Fibroblast of pulmonary artery (primary cell): ENCODE data around the gene GATA6.

Source experiments
- DNase-seq: peaks from one replicate; pipeline ENCODE4 v3.0.0-alpha.2; 2010; ENCODE audit warnings: low read depth
- H3K4me3 ChIP-seq: replicated peaks from 2 replicates; pipeline ENCODE4 v1.5.1; 2011; ENCODE audit warnings: low read depth, mild to moderate bottlenecking, control low read depth, low read length, moderate library complexity
- CTCF ChIP-seq: IDR thresholded peaks from 2 replicates; pipeline ENCODE4 v1.5.1; 2011; ENCODE audit warnings: mild to moderate bottlenecking, control low read depth, low read length, inconsistent platforms; ENCODE audit errors: missing control alignments

GATA6 gene

DNA sequence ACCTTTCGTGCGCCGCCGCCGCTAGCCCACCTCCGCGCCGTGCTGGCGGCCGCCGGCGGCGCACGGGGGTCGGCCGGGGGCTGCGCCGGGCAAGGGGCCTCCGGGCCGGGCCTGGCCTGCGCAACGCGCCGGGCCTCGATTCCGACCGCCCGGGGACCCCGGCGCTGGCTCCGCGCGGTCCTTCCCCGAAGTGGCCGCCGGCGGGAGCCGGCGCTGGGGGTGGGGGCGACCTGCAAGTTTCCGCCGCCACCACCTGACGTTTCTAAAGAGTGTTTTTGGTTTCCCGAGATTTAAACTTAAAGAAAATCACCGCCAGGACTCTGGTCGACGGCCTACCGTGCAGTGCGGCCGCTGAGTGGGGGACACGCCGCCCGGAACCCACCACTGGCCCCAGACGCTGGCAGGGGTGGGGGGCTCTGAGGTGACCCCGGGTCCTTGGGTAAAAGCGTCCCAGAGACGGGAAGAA lies 3.8 kb upstream of the GATA6 start:
- no peak for DNase-seq
- no peak for TF ChIP-seq CTCF
- peak overlapping the region; percentile 70 for H3K4me3 ChIP-seq

DNA sequence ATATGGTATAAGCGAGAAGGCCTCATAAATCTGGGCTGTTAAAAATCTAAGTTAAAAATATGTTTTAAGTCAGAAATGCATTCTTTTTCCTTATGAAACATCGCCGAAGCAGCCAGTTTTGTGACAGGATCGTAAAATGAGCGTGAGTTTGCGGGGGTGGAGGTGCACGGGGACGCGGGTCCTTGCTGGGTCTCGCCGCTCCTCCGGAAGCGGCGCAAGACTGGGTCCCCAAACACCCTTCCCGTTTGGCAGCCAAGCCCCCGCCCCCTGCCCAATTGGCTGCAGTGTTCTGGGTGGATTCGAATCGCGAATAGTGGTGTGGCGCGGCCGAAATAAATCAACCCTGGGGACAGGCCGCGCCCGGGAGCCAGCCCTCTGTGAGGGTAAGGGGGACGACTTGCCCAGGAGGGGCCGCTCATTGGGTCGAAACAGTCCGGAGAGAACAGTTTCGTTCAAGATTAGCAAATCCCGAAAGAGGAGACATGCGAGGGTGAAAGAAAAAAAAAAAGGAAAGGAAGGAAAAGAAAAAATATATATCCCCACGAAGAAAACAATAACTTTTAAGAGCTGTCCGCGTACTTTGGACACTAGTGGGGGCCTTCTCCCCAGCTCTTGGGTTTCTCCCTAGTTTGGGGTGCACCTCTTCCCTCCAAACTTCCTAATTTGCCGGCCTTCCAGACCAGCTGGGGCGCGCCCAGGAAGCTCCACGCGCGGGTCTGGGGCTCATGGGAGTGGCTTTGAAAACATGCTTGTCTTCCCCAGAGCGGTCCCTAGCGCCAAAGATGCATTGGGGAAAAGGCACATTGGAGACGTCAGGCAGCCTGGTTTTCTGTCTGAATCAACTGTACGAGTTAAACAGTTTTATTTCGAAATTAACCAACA lies 3.1 kb upstream of the GATA6 start:
- H3K4me3 ChIP-seq, result peak overlapping the region; percentile 70
- DNase-seq, result peak; percentile 61
- no peak for TF ChIP-seq CTCF

- TF ChIP-seq CTCF, result no peak
- no peak for DNase-seq
- peak overlapping the region; percentile 70 for H3K4me3 ChIP-seq
Measured at GRCh38 chr18:22167091-22167470, 2.3 kb upstream of the GATA6 start.

GRCh38 chr18:22167471-22168241 lies 1.7 kb upstream of the GATA6 start:
- peak overlapping the region; percentile 70 for H3K4me3 ChIP-seq
- no peak for TF ChIP-seq CTCF
- DNase-seq, result peak; percentile 66

- peak; percentile 29 for DNase-seq
- peak overlapping the region; percentile 70 for H3K4me3 ChIP-seq
- peak; percentile 6 for TF ChIP-seq CTCF
Measured at GRCh38 chr18:22168360-22168921, 948 bp upstream of the GATA6 start.

DNA sequence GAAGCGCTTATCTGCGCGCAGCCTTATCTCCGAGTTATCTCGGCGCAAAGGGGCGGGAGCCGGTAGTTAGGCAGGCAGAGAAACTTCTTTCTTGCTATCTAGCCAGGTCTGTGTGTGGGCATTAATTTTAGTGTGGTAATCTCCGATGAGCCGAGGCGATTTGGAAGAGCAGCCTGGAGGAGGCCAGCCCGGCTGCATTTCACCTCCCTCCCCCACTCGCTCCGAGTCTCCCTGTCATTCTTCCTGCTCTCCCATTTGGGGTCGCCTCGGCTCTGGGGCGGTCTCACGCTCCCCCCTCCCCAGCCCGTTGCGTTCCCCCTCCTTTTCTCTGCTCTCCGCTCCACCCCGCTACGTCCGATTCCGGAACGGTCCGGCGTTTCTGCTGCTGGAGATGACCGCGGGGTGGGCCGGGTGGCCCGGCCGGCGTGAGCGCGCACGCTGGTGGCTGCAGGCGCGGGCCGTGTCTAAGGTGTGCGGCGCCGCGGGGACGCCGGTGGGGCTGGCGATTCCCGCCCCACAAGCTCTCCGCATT lies 566 bp downstream of the GATA6 start:
- DNase-seq, result peak; percentile 58
- TF ChIP-seq CTCF, result no peak
- peak overlapping the region; percentile 70 for H3K4me3 ChIP-seq
